GM12864 (cell line): ENCODE results near the gene TTC16.
"Not testable (repeated sequence)": the region's sequence is repeated elsewhere in the genome, so short reads cannot be mapped to it uniquely, and the experiment has no call there.

Experiments used
- DNase-seq: peaks from one replicate; pipeline ENCODE4 v3.0.0-alpha.2; 2011; ENCODE audit warnings: low read depth
- H3K4me3 ChIP-seq: 2 replicates; pipeline ENCODE4 v1.5.1; 2011; ENCODE audit warnings: mild to moderate bottlenecking, low read depth, low read length, control low read depth
- TF ChIP-seq, protein P1 (sequence below): IDR thresholded peaks from 2 replicates; pipeline ENCODE4 v1.5.1; 2011; ENCODE audit warnings: low read depth, mild to moderate bottlenecking, moderate library complexity, low read length, control low read depth, inconsistent platforms; ENCODE audit errors: missing control alignments

TTC16 gene

DNA sequence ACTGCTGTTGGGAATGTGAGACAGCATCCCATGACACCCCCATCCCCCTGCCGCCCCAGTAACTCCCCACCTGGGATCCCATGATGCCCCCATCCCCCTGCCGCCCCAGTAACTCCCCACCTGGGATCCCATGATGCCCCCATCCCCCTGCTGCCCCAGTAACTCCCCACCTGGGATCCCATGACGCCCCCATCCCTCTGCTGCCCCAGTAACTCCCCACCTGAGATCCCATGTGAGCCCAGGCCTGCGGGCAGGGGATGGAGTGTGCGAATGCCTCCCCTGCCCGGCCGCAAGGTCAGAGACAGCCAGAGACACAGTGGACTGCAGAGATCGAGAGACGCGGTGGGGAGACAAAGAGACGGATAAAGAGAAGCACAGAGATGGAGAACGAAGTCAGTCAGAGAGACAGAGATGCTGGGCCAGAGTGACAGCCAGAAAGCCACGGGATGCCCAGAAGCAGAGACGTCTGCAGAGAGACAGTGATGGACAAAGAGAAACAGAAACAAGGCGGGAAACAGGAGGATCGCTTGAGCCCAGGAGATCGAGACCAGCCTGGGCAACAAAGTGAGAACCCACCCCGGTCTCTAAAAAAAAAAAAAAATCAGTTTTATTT lies 61.6 kb downstream of the TTC16 start:
- TF ChIP-seq, protein P1, sequence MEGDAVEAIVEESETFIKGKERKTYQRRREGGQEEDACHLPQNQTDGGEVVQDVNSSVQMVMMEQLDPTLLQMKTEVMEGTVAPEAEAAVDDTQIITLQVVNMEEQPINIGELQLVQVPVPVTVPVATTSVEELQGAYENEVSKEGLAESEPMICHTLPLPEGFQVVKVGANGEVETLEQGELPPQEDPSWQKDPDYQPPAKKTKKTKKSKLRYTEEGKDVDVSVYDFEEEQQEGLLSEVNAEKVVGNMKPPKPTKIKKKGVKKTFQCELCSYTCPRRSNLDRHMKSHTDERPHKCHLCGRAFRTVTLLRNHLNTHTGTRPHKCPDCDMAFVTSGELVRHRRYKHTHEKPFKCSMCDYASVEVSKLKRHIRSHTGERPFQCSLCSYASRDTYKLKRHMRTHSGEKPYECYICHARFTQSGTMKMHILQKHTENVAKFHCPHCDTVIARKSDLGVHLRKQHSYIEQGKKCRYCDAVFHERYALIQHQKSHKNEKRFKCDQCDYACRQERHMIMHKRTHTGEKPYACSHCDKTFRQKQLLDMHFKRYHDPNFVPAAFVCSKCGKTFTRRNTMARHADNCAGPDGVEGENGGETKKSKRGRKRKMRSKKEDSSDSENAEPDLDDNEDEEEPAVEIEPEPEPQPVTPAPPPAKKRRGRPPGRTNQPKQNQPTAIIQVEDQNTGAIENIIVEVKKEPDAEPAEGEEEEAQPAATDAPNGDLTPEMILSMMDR: no peak
- no peak for DNase-seq
- H3K4me3 ChIP-seq: peak overlapping the region; percentile 72

DNA sequence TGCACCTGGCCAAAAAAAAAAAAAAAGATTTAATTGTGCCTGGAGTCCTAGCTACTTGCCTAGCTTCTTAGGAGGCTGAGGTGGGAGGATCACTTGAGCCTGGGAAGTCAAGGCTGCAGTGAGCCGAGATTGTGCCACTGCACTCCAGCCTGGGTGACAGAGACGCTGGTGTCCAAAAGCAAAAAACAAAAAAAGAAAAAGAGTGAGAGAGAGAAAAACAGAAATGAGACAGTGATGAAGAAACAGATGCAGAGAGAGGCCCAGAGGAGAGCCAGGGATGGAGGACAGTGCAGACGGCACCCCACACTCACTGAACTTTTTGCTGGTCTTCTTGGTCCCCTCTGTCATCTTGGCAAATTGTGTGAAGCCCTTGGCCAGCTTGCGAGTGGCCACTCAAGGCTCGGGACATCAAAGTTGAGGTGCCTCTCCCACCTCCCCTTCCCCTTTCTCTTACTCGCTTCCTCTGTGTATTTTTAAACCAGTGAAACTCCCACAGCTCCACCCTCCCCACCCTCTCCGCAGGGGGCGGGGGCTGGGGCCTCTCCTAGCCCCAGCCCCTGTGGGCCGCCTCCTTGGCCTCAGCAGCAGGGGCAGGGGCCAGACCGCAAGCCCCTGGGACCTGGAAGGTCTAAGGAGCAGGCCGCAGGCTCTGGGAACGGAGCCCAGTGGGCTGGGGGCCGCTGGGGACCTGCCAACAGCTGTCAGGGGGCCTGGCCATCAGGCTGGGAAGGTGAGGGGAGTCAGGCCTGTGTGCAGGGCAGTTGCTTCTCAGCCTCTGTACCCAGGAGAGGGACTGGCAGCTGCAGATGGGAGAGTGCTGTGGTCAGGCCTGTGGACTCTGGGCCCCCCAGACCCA lies 62.6 kb downstream of the TTC16 start, which contains the start of gene SH2D3C:
Gene SH2D3C (minus strand): TSS at position 387 of the 856 bp plus-strand sequence. CDS start 39 bp downstream, at position 348.
- no peak for DNase-seq
- peak within 1 kb of the TSS; percentile 72 for H3K4me3 ChIP-seq
- TF ChIP-seq, protein P1: no peak

DNA sequence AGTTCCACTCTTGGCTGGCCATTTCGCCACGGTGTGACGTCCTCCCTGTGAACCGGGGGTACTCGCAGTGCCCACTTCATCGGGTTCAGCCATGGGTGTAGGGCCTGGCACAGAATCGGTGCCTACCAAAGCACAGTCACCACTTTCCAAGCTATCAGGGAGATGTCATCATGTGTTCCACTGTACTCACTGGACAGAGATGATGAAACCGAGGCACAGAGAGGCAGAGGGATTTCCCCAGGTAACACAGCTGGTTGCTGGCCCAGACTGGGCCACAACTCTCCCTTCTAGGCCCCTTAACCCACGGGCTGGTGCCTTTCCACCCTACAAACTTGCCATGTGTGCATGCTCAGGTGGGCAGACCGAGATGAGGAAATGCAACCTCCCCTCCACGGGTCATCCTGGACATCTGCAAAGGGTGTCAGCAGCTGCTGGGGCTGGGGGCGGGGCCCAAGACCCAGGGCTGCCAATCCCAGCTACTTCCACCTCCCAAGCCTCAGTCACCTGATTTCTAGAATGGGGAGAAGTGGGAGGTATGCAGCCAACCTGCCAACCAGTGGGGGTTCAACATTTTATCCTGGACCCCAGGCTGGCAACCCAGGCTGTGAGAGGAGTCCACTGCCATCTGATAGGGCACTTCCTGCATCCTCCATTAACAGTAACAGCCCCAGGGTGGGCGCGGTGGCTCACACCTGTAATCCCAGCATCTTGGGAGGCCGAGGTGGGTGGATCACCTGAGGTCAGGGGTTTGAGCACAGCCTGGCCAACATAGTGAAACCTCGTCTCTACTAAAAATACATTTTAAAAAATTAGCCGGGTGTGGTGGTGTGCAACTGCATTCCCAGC lies 63.5 kb downstream of the TTC16 start:
- TF ChIP-seq, protein P1: no peak
- DNase-seq: peak; percentile 82
- H3K4me3 ChIP-seq: peak overlapping the region; percentile 72

DNA sequence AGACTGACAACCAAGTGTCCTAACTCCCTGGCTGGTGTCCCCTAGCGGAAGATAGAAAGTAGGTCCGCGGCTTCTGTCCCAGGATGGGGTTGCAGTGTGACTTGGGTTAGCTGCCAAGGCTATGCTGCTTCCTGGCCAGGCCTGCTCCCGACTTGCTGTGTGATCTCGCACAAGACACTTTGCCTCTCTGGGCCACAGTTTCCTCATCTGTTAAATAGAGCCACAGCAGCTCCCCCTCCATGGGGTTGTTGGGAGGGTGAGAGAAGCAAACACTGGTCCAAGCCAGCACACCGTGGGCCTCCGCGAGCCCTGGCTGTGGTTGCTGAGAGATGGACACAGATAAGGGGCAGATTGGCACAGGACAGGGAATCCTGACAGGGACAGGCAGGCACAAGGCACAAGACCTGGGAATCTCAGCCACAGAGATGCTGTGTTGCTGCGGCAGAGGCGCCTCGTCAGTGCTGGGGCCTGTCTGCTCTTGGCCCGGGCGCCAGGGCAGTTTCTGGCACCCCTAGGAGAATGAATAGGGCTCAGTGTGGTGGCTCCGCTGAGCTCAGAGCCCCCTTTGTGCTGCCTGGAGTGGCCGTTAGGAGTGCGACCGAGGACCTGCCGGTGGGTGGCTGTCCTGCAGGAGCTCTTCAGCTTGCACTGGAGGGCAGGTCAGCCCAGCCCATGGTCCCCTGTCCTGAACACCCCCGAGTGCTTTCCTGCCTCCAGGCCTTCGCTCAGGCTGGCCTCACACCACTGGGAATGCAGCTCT lies 64.4 kb downstream of the TTC16 start:
- H3K4me3 ChIP-seq: no peak overlapping the region

DNA sequence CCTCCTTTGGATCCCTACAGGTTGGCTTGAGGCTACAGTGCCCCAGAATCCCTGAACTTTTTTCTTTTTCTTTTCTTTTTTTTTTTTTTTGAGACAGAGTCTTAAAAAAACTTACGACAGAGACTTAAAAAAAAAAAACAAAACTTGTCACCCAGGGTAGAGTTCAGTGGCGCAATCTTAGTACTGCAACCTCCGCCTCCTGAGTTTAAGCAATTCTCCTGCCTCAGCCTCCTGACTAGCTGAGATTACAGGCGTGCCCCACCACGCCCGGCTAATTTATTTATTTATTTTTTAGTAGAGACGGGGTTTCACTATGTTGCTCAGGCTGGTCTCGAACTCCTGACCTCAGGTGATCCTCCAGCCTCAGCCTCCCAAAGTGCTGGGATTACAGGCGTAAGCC lies 65.0 kb downstream of the TTC16 start:
- DNase-seq: not testable (repeated sequence)

More for the DNA sequence above, 64.4 kb downstream of the TTC16 start:
- TF ChIP-seq, protein P1: no peak
- DNase-seq: no peak

More for the DNA sequence above, 65.0 kb downstream of the TTC16 start:
- H3K4me3 ChIP-seq: not testable (repeated sequence)
